Ascending aorta (tissue), 2 donors: ENCODE results near the gene GPC5. TPM values are rescaled to one million over a fixed set of nuclear protein-coding genes. Genes with fewer than 3 reads are reported as not detected.

Experiments
- DNase-seq, 2 donors: peaks; one replicate each; pipeline ENCODE4 v3.0.0-alpha.2; 2019; ENCODE audit warnings: low spot score in 2 of 2
- H3K27ac ChIP-seq, 2 donors: fragments of 200-600 bp; sonication (generic); one replicate each; pipeline ENCODE4 v1.5.1; 2016 to 2017; ENCODE audit warnings: mild to moderate bottlenecking in 1 of 2
- H3K27me3 ChIP-seq: fragments of 200-600 bp; sonication (generic); one replicate; pipeline ENCODE4 v1.5.1; 2017
- H3K36me3 ChIP-seq, 2 donors: fragments of 200-600 bp; sonication (generic); one replicate each; pipeline ENCODE4 v1.5.1; 2016
- H3K4me1 ChIP-seq, 2 donors: fragments of 200-600 bp; sonication (generic); one replicate each; pipeline ENCODE4 v1.5.1; 2016 to 2017; ENCODE audit warnings: mild to moderate bottlenecking in 1 of 2
- H3K4me3 ChIP-seq, 2 donors: fragments of 200-600 bp; sonication (generic); one replicate each; pipeline ENCODE4 v1.5.1; 2016 to 2017; ENCODE audit warnings: mild to moderate bottlenecking in 1 of 2
- H3K9me3 ChIP-seq, 2 donors: fragments of 200-600 bp; sonication (generic); one replicate each; pipeline ENCODE4 v1.5.1; 2016
- CTCF ChIP-seq, 3 experiments: fragments of 200-600 bp in 2 of 3; fragments of 450-650 bp in 1 of 3; sonication (generic) in 2 of 3; IDR thresholded peaks; one replicate each; pipeline ENCODE4 v1.5.1; 2016 to 2019; ENCODE audit warnings: antibody characterized with exemption in 3 of 3, mild to moderate bottlenecking in 1 of 3, moderate library complexity in 1 of 3
- intact Hi-C: fragments of 100-400 bp; cut with DNase I; formaldehyde crosslinking; loops from one replicate; pipeline ENCODE4 v1.15.1; 2023
- total RNA-seq: library from RNA; depleted of rRNA; stranded (reverse); fragments of >200 nt; gene quantifications from one replicate; pipeline ENCODE4 v1.1.0, GENCODE V29; 2016

GPC5 gene
- total RNA-seq, 1 donor from 2014 or later, result not detected

GRCh38 chr13:91362908-91363307, 35.5 kb upstream of the GPC5 start:
- no peak overlapping the region for H3K4me3 ChIP-seq
- DNase-seq, result no peak
- intact Hi-C loops, result no loop called here
- H3K36me3 ChIP-seq, result no peaks in the 10 kb centered on the region
- no peaks in the 10 kb centered on the region for H3K27me3 ChIP-seq
- TF ChIP-seq CTCF (IDR thresholded peaks at IDR 0.05), result no peak
- no peak overlapping the region for H3K27ac ChIP-seq
- H3K9me3 ChIP-seq, result no peaks in the 10 kb centered on the region
- H3K4me1 ChIP-seq, result peaks cover 3 to 8% of the 10 kb centered on the region in 2 donors

DNA sequence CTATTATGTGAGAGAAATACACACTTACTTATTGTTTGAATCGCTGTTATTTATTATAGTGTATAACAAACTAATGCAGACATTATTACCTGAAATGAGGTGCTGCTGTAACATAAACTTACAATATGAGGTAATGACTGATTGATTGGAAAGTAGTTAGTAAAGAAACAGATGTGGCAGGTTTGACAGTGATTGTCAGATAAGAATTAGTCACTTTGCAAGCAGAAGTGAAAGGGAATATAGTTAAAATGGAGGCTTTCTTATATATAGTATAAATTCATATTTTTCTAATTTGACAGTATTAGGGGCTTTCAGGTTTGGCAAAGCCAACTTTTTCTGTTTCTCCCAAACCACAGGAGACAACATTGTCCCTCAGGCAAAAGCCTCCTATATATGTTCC, 30.3 kb upstream of the GPC5 start:
- Histone ChIP-seq H3K4me3 (no peak overlapping the region), H3K36me3 (no peaks in the 10 kb centered on the region), H3K9me3 (no peaks in the 10 kb centered on the region), H3K27ac (no peak overlapping the region), H3K4me1 (no peaks in the 10 kb centered on the region), H3K27me3 (no peaks in the 10 kb centered on the region)
- no peak for TF ChIP-seq CTCF (IDR thresholded peaks at IDR 0.05)
- intact Hi-C loops, result no loop called here
- no peak for DNase-seq

GRCh38 chr13:91368676-91369440, 29.6 kb upstream of the GPC5 start:
- no peaks in the 10 kb centered on the region for H3K36me3 ChIP-seq
- TF ChIP-seq CTCF (IDR thresholded peaks at IDR 0.05), result no peak
- DNase-seq, result no peak
- intact Hi-C loops, result no loop called here
- H3K4me3 ChIP-seq, result no peak overlapping the region
- H3K27me3 ChIP-seq, result no peaks in the 10 kb centered on the region
- no peaks in the 10 kb centered on the region for H3K9me3 ChIP-seq
- H3K27ac ChIP-seq, result no peak overlapping the region
- no peaks in the 10 kb centered on the region for H3K4me1 ChIP-seq

- Histone ChIP-seq H3K36me3 (no peaks in the 10 kb centered on the region), H3K9me3 (no peaks in the 10 kb centered on the region), H3K27me3 (no peaks in the 10 kb centered on the region), H3K27ac (no peak overlapping the region), H3K4me1 (no peaks in the 10 kb centered on the region), H3K4me3 (no peak overlapping the region)
- TF ChIP-seq CTCF (IDR thresholded peaks at IDR 0.05), result no peak
- no peak for DNase-seq
- intact Hi-C loops, result no loop called here
These were observed 29.0 kb upstream of the GPC5 start for GRCh38 chr13:91369441-91369831.

GRCh38 chr13:91370501-91370900, 27.9 kb upstream of the GPC5 start:
- Histone ChIP-seq H3K27ac (no peak overlapping the region), H3K4me3 (no peak overlapping the region), H3K27me3 (no peaks in the 10 kb centered on the region), H3K9me3 (no peaks in the 10 kb centered on the region), H3K4me1 (no peaks in the 10 kb centered on the region), H3K36me3 (no peaks in the 10 kb centered on the region)
- no peak for TF ChIP-seq CTCF (IDR thresholded peaks at IDR 0.05)
- DNase-seq, result no peak
- intact Hi-C loops, result no loop called here

GRCh38 chr13:91372911-91373310, 25.5 kb upstream of the GPC5 start:
- Histone ChIP-seq H3K4me3 (no peak overlapping the region), H3K27me3 (no peaks in the 10 kb centered on the region), H3K4me1 (no peaks in the 10 kb centered on the region), H3K9me3 (no peaks in the 10 kb centered on the region), H3K27ac (no peak overlapping the region), H3K36me3 (no peaks in the 10 kb centered on the region)
- DNase-seq, result no peak
- TF ChIP-seq CTCF (IDR thresholded peaks at IDR 0.05), result no peak
- intact Hi-C loops, result no loop called here
